Pancreas (tissue), 10 donors: ENCODE measurements around the gene PPIL1. TPM values are rescaled to one million over a fixed set of nuclear protein-coding genes. Genes with fewer than 3 reads are reported as not detected.

Experiments used
- ATAC-seq, 4 donors: fragments of 200-7000 bp; cut with Tn5 transposase; one replicate each; pipeline versions ENCODE4 v1.8.0 to v1.9.1; 2020; ENCODE audit warnings: mild to moderate bottlenecking in 4 of 4, moderate library complexity in 4 of 4
- DNase-seq, 6 donors: peaks; one replicate each; pipeline ENCODE4 v3.0.0-alpha.2; 2020
- FAIRE-seq: peaks from 2 replicates; lab custom pipeline; 2012; peaks lifted over from hg19 to GRCh38; lab: Jason Lieb, UNC
- H3K27ac ChIP-seq, 4 donors: fragments of 200-600 bp; sonication (generic); 1 replicate in 3 of 4; 2 replicates in 1 of 4; pipeline versions ENCODE4 v1.5.0 to v1.8.0; 2020
- H3K27me3 ChIP-seq, 4 donors: fragments of 200-600 bp; one replicate each; pipeline ENCODE4 v1.8.0; 2021
- H3K36me3 ChIP-seq, 3 donors: fragments of 200-600 bp; sonication (generic) in 1 of 3; one replicate each; pipeline versions ENCODE4 v1.5.0 to v1.8.0; 2020 to 2021
- H3K4me1 ChIP-seq, 3 donors: fragments of 200-600 bp; one replicate each; pipeline ENCODE4 v1.8.0; 2021
- H3K4me3 ChIP-seq, 4 donors: fragments of 200-600 bp; sonication (generic) in 2 of 4; one replicate each; pipeline versions ENCODE4 v1.5.0 to v1.8.0; 2020 to 2021
- H3K9me3 ChIP-seq, 4 donors: fragments of 200-600 bp; one replicate each; pipeline ENCODE4 v1.8.0; 2021
- WGBS, 2 donors: extraction: QIAGEN DNeasy Blood & Tissue Kit; methylation state at CpG; one replicate each; pipeline ENCODE4 v1.1.7; 2013; 5-methylcytosine and 5-hydroxymethylcytosine counted together
- intact Hi-C, 3 donors: fragments of 100-400 bp; cut with DNase I; formaldehyde crosslinking; loops; one replicate each; pipeline versions ENCODE4 v1.11.1 to v1.14.2; 2022
- polyA plus RNA-seq, 2 donors: library from polyadenylated mRNA; stranded (reverse); fragments of 200-250 nt; gene quantifications; one replicate each; pipeline ENCODE4 v1.2.3, GENCODE V29; 2013
- total RNA-seq, 6 donors: library from RNA; stranded (reverse); fragmentation: NEBNext Ultra II Directional in 4 of 6; extraction: Animal tissue kit (Norgen Biotek cat#: 25700) in 4 of 6; gene quantifications; one replicate each; pipeline versions ENCODE4 v1.2.1 to v1.2.4, GENCODE V29; 2021 to 2023
- TF ChIP-seq, protein P1 (sequence below), 4 donors: fragments of 200-600 bp; sonication (generic) in 3 of 4; IDR thresholded peaks; one replicate each; pipeline versions ENCODE4 v1.5.0 to v1.8.0; 2021; ENCODE audit warnings: antibody characterized with exemption in 4 of 4
- donor health status: healthy with polysubstance abuse.
- donor health status: DM: no; HTN: no; CAD: no; lungs with moderate emphysema.
- donor health status: DM: no; HTN: no; CAD: no.
- donor health status: control.
- donor health status: control.
- donor health status: Bipolar disorder and iron deficiency.
- donor health status: DM: yes; HTN: yes; CAD: no.
- donor health status: DM: no; HTN: no; CAD: no.
- donor health status: DM: no; HTN: no; CAD: no.
- donor health status: DM: yes; HTN: yes; CAD: no.

PPIL1 gene
- total and polyA plus RNA-seq, 8 donors = 5.1 to 13.1 (median 8.7) TPM

DNA sequence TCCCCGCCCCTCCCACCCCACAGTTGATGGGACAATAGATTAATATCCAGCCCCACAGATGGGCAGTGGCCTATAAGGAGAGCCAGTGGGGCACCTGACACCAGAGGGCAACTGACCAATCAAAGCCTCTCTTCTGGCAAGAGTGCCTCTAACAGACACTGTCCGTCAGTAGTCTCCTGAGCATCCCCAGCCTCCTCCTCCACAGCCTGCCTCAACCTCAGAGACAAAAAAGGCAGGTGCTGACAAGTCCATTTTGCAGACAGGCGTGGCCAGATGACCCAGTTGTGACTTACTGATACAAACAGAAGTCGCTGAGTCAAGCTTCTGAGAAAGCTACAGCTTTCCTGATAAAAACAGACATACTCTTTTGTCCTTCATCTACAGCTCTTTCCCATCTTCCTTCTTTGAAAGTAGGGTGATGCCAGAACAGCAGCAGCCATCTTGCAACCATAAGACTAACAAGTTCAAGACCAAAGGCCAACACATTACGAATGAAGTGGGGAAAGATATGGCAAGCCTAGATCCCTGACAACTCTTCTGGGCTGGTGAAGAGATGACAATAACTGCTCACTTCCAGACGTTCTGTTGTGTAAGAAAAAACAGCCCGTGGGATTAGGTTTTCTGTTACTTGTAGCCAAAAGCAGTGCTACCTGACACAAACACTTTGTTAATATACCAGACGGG is 12.3 kb downstream of the PPIL1 start:
- 89 to 90% methylated on average over 8 of the region's 8 CpGs for WGBS, 2 donors
- TF ChIP-seq, protein P1, sequence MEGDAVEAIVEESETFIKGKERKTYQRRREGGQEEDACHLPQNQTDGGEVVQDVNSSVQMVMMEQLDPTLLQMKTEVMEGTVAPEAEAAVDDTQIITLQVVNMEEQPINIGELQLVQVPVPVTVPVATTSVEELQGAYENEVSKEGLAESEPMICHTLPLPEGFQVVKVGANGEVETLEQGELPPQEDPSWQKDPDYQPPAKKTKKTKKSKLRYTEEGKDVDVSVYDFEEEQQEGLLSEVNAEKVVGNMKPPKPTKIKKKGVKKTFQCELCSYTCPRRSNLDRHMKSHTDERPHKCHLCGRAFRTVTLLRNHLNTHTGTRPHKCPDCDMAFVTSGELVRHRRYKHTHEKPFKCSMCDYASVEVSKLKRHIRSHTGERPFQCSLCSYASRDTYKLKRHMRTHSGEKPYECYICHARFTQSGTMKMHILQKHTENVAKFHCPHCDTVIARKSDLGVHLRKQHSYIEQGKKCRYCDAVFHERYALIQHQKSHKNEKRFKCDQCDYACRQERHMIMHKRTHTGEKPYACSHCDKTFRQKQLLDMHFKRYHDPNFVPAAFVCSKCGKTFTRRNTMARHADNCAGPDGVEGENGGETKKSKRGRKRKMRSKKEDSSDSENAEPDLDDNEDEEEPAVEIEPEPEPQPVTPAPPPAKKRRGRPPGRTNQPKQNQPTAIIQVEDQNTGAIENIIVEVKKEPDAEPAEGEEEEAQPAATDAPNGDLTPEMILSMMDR (IDR thresholded peaks at IDR 0.05) = no peak
- Histone ChIP-seq H3K27ac (no peak overlapping the region), H3K36me3 (no peaks in the 10 kb centered on the region), H3K4me3 (no peak overlapping the region), H3K4me1 (no peaks in the 10 kb centered on the region), H3K27me3 (no peaks in the 10 kb centered on the region), H3K9me3 (no peaks in the 10 kb centered on the region)
- ATAC-seq (no peak), DNase-seq (no peak), FAIRE-seq (no peak)
- intact Hi-C loops = no loop called here

DNA sequence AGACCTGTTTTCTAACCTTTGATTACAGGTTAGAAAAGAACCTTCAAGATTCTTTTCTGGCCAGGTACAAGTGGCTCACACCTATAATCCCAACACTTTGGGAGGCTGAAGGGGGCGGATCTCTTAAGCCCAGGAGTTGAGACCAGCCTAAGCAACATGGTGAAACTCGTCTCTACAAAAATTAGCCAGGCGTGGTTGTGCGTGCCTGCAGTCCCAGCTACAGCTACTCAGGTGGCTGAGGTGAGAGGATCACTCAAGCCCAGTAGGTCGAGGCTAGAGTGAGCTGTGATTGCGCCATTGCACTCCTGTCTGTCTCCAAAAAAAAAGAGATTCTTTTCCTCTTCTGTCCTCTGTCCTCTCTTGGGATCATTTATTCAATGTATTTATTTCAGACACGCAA is 14.5 kb downstream of the PPIL1 start:
- H3K9me3 ChIP-seq = no peaks in the 10 kb centered on the region
- no peak overlapping the region for H3K27ac ChIP-seq
- H3K27me3 ChIP-seq = no peaks in the 10 kb centered on the region
- H3K4me3 ChIP-seq = no peak overlapping the region
- TF ChIP-seq, protein P1 (IDR thresholded peaks at IDR 0.05) = no peak
- DNase-seq (peak in 1 of 6 donors; percentile 4), ATAC-seq (no peak), FAIRE-seq (no peak)
- H3K36me3 ChIP-seq = peaks cover 0 to 6% (median 0%) of the 10 kb centered on the region in 3 donors
- 94 to 95% methylated on average over 7 of the region's 7 CpGs for WGBS, 2 donors
- intact Hi-C loops = no loop called here
- no peaks in the 10 kb centered on the region for H3K4me1 ChIP-seq

DNA sequence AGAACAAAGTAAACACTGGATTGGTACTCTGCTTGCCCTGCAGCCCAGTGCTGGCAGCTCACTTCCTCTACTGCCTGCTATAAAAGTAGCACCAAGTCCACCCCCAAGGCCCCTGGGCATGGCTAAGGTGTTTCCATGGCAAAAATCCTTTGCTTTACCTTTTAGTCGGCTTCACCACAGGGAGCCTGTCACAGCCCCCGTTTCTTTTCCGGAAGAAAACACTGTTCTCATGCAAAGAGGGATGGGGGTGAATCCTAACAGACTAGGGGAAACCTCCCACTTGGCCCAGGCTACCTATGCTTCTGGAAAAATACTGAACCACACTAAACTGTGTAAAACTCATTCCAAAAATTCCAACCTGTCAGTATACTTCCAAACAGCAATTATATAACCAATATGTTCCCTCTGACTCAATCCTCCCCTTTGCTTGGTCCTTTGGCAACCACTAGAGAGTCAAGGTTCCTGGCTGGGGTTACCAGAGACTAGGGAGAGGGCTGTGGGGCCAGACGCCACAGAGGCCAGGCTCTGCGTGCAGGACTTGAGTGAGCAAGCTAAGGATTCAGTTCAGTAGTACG is 16.1 kb downstream of the PPIL1 start:
- no peak overlapping the region for H3K4me3 ChIP-seq
- DNase-seq (no peak), FAIRE-seq (no peak), ATAC-seq (peak; percentile 45 to 60 (median 58))
- H3K27me3 ChIP-seq = no peaks in the 10 kb centered on the region
- H3K4me1 ChIP-seq = no peaks in the 10 kb centered on the region
- H3K9me3 ChIP-seq = no peaks in the 10 kb centered on the region
- H3K27ac ChIP-seq = no peak overlapping the region
- TF ChIP-seq, protein P1 (IDR thresholded peaks at IDR 0.05) = no peak
- 68 to 84% methylated on average over 6 of the region's 6 CpGs for WGBS, 2 donors
- intact Hi-C loops = no loop called here
- peaks cover 0 to 9% (median 0%) of the 10 kb centered on the region in 3 donors for H3K36me3 ChIP-seq

DNA sequence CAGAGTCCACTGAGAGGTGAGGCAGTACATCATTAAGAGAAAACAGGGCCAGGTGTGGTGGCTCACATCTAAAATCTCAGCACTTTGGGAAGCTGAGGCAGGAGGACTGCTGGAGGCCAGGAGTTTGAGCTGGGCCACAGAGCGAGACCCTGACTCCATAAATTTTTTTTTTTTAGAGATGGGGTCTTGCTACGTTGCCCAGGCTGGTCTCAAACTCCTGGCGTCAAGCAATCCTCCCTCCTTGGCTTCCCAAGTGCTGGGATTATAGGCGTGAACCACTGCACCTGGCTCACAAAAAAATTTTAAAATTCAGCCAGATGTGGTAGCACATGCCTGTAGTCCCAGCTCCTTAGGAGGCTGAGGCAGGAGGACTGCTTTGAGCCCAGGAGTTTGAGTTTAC is 17.3 kb downstream of the PPIL1 start:
- TF ChIP-seq, protein P1 (IDR thresholded peaks at IDR 0.05) = no peak
- FAIRE-seq (no peak), DNase-seq (no peak), ATAC-seq (no peak)
- intact Hi-C loops = no loop called here
- Histone ChIP-seq H3K27me3 (no peaks in the 10 kb centered on the region), H3K4me3 (no peak overlapping the region), H3K36me3 (peaks cover 0 to 9% (median 0%) of the 10 kb centered on the region in 3 donors), H3K27ac (no peak overlapping the region), H3K9me3 (no peaks in the 10 kb centered on the region), H3K4me1 (no peaks in the 10 kb centered on the region)
- WGBS, 2 donors = 94 to 98% methylated on average over 4 of the region's 4 CpGs

DNA sequence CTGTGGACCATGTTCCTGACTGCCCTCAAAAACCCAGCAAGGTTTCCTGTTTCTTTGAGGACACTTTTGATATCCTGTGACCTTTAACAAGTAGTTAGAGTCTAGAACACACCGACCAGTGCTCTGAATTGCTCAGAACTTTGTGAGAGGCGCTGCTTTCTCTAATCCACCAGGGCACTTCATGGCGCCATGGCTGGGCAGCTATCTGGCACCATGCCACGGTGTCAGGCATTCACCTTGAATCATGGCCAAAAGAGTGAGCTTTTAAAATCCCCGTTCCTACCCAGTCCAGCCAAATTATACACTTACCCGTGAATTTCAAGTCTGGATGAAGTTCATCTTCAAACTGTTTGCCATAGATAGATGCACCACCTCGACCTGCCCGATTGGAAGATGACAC is 18.3 kb downstream of the PPIL1 start:
- ATAC-seq (peak in 3 of 4 donors; percentile 6 to 59 (median 26)), FAIRE-seq (no peak), DNase-seq (peak in 4 of 6 donors; percentile 35 to 73 (median 64))
- no peak overlapping the region for H3K27ac ChIP-seq
- no peaks in the 10 kb centered on the region for H3K4me1 ChIP-seq
- H3K27me3 ChIP-seq = no peaks in the 10 kb centered on the region
- intact Hi-C loops = no loop called here
- TF ChIP-seq, protein P1 (IDR thresholded peaks at IDR 0.05) = no peak
- H3K9me3 ChIP-seq = no peaks in the 10 kb centered on the region
- 39 to 43% methylated on average over 8 of the region's 8 CpGs for WGBS, 2 donors
- H3K36me3 ChIP-seq = peaks cover 0 to 9% (median 0%) of the 10 kb centered on the region in 3 donors
- no peak overlapping the region for H3K4me3 ChIP-seq
